Lung (tissue), 12 donors: Measurements from ENCODE around the gene NEUROD6. TPM values are rescaled to one million over a fixed set of nuclear protein-coding genes. Genes with fewer than 3 reads are reported as not detected.
A peak's percentile ranks its signal among the peaks of the same experiment; 100 is the strongest.

ENCODE experiments used
- ATAC-seq: fragments of 200-7000 bp; cut with Tn5 transposase; one replicate; pipeline ENCODE4 v1.9.1; 2020; ENCODE audit warnings: moderate number of reproducible peaks; ENCODE audit not compliant: insufficient read depth, low FRiP score
- DNase-seq, 3 donors: peaks; one replicate each; pipeline ENCODE4 v3.0.0-alpha.2; 2013 to 2017
- H3K27ac ChIP-seq, 2 donors: one replicate each; pipeline ENCODE4 v1.5.1; 2013; ENCODE audit warnings: mild to moderate bottlenecking in 2 of 2, moderate library complexity in 2 of 2, control low read depth in 1 of 2, inconsistent platforms in 1 of 2, low read depth in 1 of 2, low read length in 1 of 2
- H3K27me3 ChIP-seq, 3 donors: one replicate each; pipeline ENCODE4 v1.5.1; 2013; ENCODE audit warnings: low read length in 2 of 3; ENCODE audit not compliant: control insufficient read depth in 3 of 3, insufficient read depth in 3 of 3
- H3K36me3 ChIP-seq, 4 donors: one replicate each; pipeline ENCODE4 v1.5.1; 2013; ENCODE audit warnings: low read length in 4 of 4, mild to moderate bottlenecking in 1 of 4, moderate library complexity in 1 of 4; ENCODE audit not compliant: control insufficient read depth in 4 of 4, insufficient read depth in 4 of 4
- H3K4me1 ChIP-seq, 5 donors: one replicate each; pipeline ENCODE4 v1.5.1; 2013; ENCODE audit warnings: low read length in 5 of 5, mild to moderate bottlenecking in 2 of 5, moderate library complexity in 1 of 5; ENCODE audit not compliant: control insufficient read depth in 5 of 5, insufficient read depth in 5 of 5
- H3K4me3 ChIP-seq: one replicate; pipeline ENCODE4 v1.5.1; 2013; ENCODE audit warnings: mild to moderate bottlenecking, control low read depth, moderate library complexity
- H3K9ac ChIP-seq, 2 donors: one replicate each; pipeline ENCODE4 v1.5.1; 2013; ENCODE audit warnings: low read length in 2 of 2, control low read depth in 1 of 2; ENCODE audit not compliant: insufficient read depth in 1 of 2
- H3K9me3 ChIP-seq, 4 donors: one replicate each; pipeline ENCODE4 v1.5.1; 2013; ENCODE audit warnings: low read length in 3 of 4, mild to moderate bottlenecking in 1 of 4, moderate library complexity in 1 of 4; ENCODE audit not compliant: control insufficient read depth in 4 of 4, insufficient read depth in 3 of 4
- CTCF ChIP-seq: IDR thresholded peaks from 2 replicates; pipeline ENCODE4 v1.5.1; 2012; ENCODE audit warnings: mild to moderate bottlenecking; ENCODE audit errors: control extremely low read depth, extremely low read depth
- WGBS, 2 donors: extraction: QIAGEN DNeasy Blood & Tissue Kit; methylation state at CpG; one replicate each; pipeline ENCODE4 v1.1.7; 2013; 5-methylcytosine and 5-hydroxymethylcytosine counted together
- polyA plus RNA-seq, 2 donors: library from polyadenylated mRNA; stranded (reverse); fragments of 200-250 nt; gene quantifications; one replicate each; pipeline ENCODE4 v1.2.1, GENCODE V29; 2013
- total RNA-seq, 2 donors: library from RNA; depleted of rRNA in 1 of 2; stranded (reverse); fragments of >200 nt in 1 of 2; gene quantifications; one replicate each; pipeline ENCODE4 v1.2.1, GENCODE V29; 2014 to 2021
- donor health status: control.
- donor health status: control.
- donor health status: Bipolar disorder and iron deficiency.
- donor health status: healthy.
- donor health status: DM: yes; HTN: yes; CAD: no.

The NEUROD6 gene
- total and polyA plus RNA-seq, 4 donors: not detected

- 38 to 54% methylated on average over 14 of the region's 14 CpGs for WGBS, 2 donors
- no peak overlapping the region for H3K9ac ChIP-seq
- DNase-seq: peak in 1 of 3 donors; percentile 13
- H3K27ac ChIP-seq: no peak overlapping the region
- H3K36me3 ChIP-seq: no peaks in the 10 kb centered on the region
- peaks cover 0 to 58% (median 19%) of the 10 kb centered on the region in 5 donors for H3K4me1 ChIP-seq
- no peak for ATAC-seq
- peaks cover 0 to 5% (median 1%) of the 10 kb centered on the region in 4 donors for H3K9me3 ChIP-seq
- TF ChIP-seq CTCF: no peak
- no peak overlapping the region for H3K4me3 ChIP-seq
- peaks cover 0 to 13% (median 2%) of the 10 kb centered on the region in 3 donors for H3K27me3 ChIP-seq
Observed at GRCh38 chr7:31338706-31339105, 1.8 kb downstream of the NEUROD6 start.

DNA sequence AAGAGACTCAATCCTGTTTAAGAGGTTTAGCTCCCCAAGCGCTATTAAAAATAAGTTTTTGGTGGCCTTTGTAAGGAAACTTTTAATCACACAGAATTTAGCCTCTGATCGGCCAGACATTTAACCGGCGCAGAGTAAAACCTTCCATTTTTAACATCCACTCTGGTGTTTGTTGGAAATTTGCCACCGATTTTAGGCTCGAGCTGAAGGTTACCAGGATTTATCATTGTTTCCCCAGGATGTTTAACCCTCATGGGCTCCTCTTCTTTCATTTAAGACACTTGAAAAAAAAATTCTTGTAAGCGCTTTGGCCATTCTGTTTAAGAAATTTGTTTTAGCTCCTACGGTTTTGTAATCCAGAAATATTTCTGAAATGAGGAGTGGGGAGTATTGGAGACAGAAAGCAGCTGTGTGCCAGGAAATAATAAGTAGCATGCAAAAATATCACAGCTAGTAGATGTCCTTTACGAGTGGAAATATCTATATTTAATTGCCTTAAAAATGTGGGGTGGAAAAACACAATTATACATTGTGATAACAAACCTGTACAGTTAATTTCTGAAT lies 3.4 kb downstream of the NEUROD6 start:
- peaks cover 0 to 13% (median 2%) of the 10 kb centered on the region in 3 donors for H3K27me3 ChIP-seq
- peak; percentile 57 to 94 (median 93) for DNase-seq
- peak overlapping the region in 1 of 2 donors; percentile 15 for H3K27ac ChIP-seq
- no peaks in the 10 kb centered on the region for H3K36me3 ChIP-seq
- H3K4me3 ChIP-seq: no peak overlapping the region
- 53 to 58% methylated on average over 9 of the region's 9 CpGs for WGBS, 2 donors
- no peak for TF ChIP-seq CTCF
- H3K9ac ChIP-seq: peak overlapping the region in 1 of 2 donors; percentile 47
- ATAC-seq: no peak
- H3K4me1 ChIP-seq: peaks cover 0 to 58% (median 19%) of the 10 kb centered on the region in 5 donors
- H3K9me3 ChIP-seq: peaks cover 0 to 5% (median 1%) of the 10 kb centered on the region in 4 donors

- H3K4me1 ChIP-seq: peaks cover 0 to 51% (median 18%) of the 10 kb centered on the region in 5 donors
- WGBS, 2 donors: 8 to 13% methylated on average over 63 to 71 of the region's 71 CpGs
- no peak overlapping the region for H3K4me3 ChIP-seq
- peaks cover 0 to 13% (median 2%) of the 10 kb centered on the region in 3 donors for H3K27me3 ChIP-seq
- no peaks in the 10 kb centered on the region for H3K36me3 ChIP-seq
- H3K27ac ChIP-seq: peak overlapping the region in 1 of 2 donors; percentile 15
- peaks cover 0 to 5% (median 1%) of the 10 kb centered on the region in 4 donors for H3K9me3 ChIP-seq
- ATAC-seq: peak; percentile 52
- H3K9ac ChIP-seq: peak overlapping the region in 1 of 2 donors; percentile 47
- TF ChIP-seq CTCF: no peak
- DNase-seq: peak in 1 of 3 donors; percentile 32
Observed at GRCh38 chr7:31336202-31337001, 4.1 kb downstream of the NEUROD6 start.
